ENCODE results near the gene THBS2.

DNA sequence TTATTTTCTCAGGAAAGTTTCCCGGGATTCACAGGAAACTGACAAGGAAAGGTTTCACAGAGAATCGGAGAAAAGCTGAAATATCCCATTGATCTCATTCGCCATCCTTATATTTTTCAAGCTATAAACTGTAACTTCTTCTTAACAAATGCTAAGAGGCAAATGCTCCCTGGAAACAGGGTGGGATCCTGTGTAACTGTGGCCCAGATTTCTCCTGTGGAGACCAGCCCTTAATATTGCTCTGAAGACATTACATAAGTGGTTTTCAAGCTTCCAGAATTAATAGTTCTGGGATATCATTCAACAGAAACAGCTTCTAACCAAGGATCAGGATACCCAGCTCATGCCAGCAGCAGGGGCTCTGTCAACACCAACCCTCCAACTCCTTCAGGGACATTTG is 69.2 kb downstream of the THBS2 start:
- TF ChIP-seq, protein P1, sequence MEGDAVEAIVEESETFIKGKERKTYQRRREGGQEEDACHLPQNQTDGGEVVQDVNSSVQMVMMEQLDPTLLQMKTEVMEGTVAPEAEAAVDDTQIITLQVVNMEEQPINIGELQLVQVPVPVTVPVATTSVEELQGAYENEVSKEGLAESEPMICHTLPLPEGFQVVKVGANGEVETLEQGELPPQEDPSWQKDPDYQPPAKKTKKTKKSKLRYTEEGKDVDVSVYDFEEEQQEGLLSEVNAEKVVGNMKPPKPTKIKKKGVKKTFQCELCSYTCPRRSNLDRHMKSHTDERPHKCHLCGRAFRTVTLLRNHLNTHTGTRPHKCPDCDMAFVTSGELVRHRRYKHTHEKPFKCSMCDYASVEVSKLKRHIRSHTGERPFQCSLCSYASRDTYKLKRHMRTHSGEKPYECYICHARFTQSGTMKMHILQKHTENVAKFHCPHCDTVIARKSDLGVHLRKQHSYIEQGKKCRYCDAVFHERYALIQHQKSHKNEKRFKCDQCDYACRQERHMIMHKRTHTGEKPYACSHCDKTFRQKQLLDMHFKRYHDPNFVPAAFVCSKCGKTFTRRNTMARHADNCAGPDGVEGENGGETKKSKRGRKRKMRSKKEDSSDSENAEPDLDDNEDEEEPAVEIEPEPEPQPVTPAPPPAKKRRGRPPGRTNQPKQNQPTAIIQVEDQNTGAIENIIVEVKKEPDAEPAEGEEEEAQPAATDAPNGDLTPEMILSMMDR (IDR thresholded peaks at IDR 0.05; ENCODE audit: low read length) = no peak
- TF ChIP-seq EZH2 (optimal IDR thresholded peaks at IDR 0.05; ENCODE audit: low read depth, low read length) = no peak
